Adipocyte (in vitro differentiated cells): Measurements from ENCODE around the gene HELZ.
"Not testable (repeated sequence)": the region's sequence is repeated elsewhere in the genome, so short reads cannot be mapped to it uniquely, and the experiment has no call there.

Experiments
- DNase-seq: peaks from one replicate; pipeline ENCODE4 v3.0.0-alpha.2; 2015; ENCODE audit warnings: low read depth
- H3K27me3 ChIP-seq: replicated peaks from 2 replicates; pipeline ENCODE4 v1.7.0; 2013; ENCODE audit warnings: mild to moderate bottlenecking, low read length, moderate library complexity; ENCODE audit not compliant: control insufficient read depth, insufficient read depth
- H3K36me3 ChIP-seq: 2 replicates; pipeline ENCODE4 v1.7.0; 2013; ENCODE audit warnings: low read length, mild to moderate bottlenecking, moderate library complexity; ENCODE audit not compliant: control insufficient read depth, insufficient read depth, severe bottlenecking
- H3K4me1 ChIP-seq: 2 replicates; pipeline ENCODE4 v1.7.0; 2013; ENCODE audit warnings: mild to moderate bottlenecking, low read length, moderate library complexity; ENCODE audit not compliant: control insufficient read depth, insufficient read depth
- H3K4me3 ChIP-seq: 2 replicates; pipeline ENCODE4 v1.7.0; 2013; ENCODE audit warnings: mild to moderate bottlenecking, low read length, moderate library complexity
- H3K9ac ChIP-seq: 2 replicates; pipeline ENCODE4 v1.7.0; 2013; ENCODE audit warnings: mild to moderate bottlenecking, low read length, moderate library complexity
- H3K9me3 ChIP-seq: 2 replicates; pipeline ENCODE4 v1.7.0; 2013; ENCODE audit warnings: mild to moderate bottlenecking, low read length, moderate library complexity; ENCODE audit not compliant: control insufficient read depth

HELZ gene

DNA sequence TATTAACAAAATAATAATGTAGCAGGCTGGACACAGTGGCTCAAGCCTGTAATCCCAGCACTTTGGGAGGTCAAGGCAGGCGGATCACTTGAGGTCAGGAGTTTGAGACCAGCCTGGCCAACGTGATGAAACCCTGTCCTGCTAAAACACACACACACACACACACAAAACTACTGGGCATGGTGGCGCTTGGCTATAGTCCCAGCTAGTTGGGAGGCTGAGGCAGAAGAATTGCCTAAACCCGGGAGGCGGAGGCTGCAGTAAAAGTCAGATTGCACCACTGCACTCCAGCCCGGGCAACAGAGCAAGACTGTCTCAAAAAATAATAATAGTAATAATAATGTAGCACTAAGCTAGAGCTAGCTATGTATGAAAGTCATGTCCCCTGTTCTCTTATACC is 118.5 kb downstream of the HELZ start:
- not testable (repeated sequence) for H3K4me3 ChIP-seq, H3K9me3 ChIP-seq, DNase-seq, H3K27me3 ChIP-seq, H3K9ac ChIP-seq
- Histone ChIP-seq H3K4me1 (peaks cover 30% of the 10 kb centered on the region), H3K36me3 (peaks cover 39% of the 10 kb centered on the region)

DNA sequence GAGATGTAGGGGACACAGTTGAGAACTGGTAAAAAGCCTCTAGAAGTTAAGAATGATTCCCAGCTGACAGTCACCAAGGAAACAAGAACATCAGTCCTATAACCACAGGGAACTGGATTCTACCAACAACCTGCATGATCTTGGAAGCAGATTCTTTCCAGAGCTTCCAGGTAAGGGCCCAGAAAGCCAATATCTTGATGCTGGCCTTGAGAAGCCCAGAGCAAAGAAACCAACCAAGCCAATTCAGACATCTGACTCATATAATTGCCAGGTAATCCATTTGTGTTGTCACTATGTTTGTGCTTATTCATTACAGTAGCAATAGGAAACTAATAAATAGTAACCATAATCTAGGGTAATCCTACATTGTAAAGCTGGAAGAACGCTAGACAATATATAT is 119.1 kb downstream of the HELZ start:
- no peaks in the 10 kb centered on the region for H3K9me3 ChIP-seq
- H3K27me3 ChIP-seq = no peaks in the 10 kb centered on the region
- no peak overlapping the region for H3K4me3 ChIP-seq
- H3K36me3 ChIP-seq = peaks cover 39% of the 10 kb centered on the region
- DNase-seq = no peak
- peaks cover 35% of the 10 kb centered on the region for H3K4me1 ChIP-seq
- no peak overlapping the region for H3K9ac ChIP-seq

DNA sequence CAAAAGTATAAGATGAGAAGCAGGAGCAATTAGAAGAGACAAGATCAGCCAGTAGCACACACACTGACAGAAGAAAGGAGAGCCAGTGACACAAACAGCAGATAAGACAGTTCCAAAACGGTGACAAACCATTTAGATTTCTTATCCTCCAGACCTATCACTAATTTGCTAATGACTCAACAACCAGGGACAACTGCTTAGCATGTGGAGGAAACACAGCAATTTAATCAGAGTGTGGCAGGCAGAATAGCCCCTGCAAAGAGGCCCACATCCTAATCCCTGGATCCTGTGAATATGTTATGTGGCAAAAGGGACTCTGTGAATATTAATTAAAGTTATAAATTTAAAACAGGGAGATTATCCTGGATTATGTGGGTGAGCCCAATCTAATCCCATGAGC is 119.6 kb downstream of the HELZ start:
- H3K4me3 ChIP-seq = no peak overlapping the region
- H3K9ac ChIP-seq = no peak overlapping the region
- H3K27me3 ChIP-seq = no peaks in the 10 kb centered on the region
- peaks cover 40% of the 10 kb centered on the region for H3K4me1 ChIP-seq
- H3K9me3 ChIP-seq = no peaks in the 10 kb centered on the region
- peaks cover 42% of the 10 kb centered on the region for H3K36me3 ChIP-seq
- DNase-seq = no peak

DNA sequence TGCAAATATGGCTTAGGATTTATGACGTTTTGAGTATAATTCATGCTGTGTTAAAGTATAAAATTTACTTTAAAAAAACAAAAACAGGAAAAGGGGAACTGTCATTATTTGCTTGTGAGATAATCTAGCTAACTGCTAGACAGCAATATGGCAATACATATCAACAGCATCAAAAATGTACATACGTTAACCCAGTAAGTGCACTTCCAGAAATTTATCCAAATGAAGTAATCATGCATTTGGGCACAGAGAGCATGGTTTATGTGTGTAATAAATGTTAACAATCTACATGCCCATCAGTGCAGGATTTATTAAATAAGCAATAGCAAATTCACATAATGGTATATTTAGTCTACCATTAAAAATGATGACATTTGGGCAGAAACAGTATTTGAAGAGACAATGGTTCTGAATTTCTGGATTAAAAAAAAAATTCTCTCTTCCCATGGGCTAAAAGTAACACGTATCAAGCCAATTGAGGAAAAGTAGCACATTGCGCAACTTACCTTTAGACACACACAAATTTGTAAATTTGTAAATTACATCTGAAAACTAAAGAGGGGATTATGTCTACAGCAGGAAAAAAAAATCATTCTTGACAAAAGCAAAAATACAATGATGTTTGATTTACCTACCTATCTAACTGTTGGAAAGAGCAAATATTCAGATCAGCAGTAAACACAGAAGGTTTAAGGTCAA is 120.4 kb downstream of the HELZ start:
- peaks cover 42% of the 10 kb centered on the region for H3K4me1 ChIP-seq
- no peaks in the 10 kb centered on the region for H3K9me3 ChIP-seq
- peaks cover 48% of the 10 kb centered on the region for H3K36me3 ChIP-seq
- DNase-seq = no peak
- no peak overlapping the region for H3K4me3 ChIP-seq
- no peaks in the 10 kb centered on the region for H3K27me3 ChIP-seq
- H3K9ac ChIP-seq = no peak overlapping the region

DNA sequence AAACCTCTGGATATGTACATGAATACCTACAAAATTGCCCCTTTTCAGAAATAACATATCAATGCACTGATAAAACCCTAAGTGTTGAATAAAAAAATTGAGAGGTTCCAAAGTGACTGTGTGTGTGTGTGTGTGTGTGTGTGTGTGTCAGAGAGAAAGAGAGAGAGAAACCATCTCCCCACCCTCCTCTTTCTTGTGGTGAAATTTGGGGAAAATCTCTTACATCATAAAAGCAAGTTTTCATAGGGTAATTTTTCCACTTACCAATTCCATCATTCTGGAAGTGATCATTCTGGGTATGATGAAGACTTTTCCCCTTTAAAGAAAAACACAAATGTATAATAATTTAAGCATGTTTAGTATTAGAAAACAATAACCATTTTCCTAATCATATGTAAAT is 121.3 kb downstream of the HELZ start:
- Histone ChIP-seq H3K9me3 (no peaks in the 10 kb centered on the region), H3K36me3 (peaks cover 57% of the 10 kb centered on the region), H3K9ac (no peak overlapping the region), H3K27me3 (no peaks in the 10 kb centered on the region), H3K4me3 (no peak overlapping the region), H3K4me1 (peaks cover 42% of the 10 kb centered on the region)
- DNase-seq = no peak

DNA sequence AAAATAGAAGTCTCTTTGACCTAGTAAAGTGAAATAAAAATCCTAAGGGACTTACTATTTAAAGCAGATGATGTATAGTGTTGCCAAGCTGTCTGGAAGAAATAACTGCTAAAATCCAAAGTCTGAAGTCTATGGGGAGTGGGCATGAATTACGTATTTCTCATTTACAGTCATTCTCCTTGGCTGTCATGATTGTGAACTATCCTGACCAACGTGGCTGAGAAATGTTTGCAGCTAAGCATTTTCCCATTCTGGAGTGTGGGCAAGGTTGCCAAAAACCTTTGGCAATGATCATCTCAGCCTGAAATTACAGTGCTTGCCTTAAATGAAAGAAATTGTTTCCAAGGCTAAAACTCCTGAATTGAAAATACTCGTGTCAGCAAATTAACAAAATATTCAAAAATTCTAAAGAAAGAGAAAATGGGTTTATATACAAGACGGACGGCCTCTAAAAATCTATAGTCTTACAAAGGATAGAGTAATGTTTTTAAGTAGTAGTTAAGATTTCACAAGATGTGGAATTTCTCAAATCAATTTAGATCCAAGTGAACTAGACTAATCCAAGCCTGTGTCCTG is 123.6 kb downstream of the HELZ start:
- Histone ChIP-seq H3K9ac (peak overlapping the region; percentile 64), H3K4me3 (peak overlapping the region; percentile 8), H3K36me3 (peaks cover 57% of the 10 kb centered on the region), H3K27me3 (no peaks in the 10 kb centered on the region), H3K9me3 (peaks cover 9% of the 10 kb centered on the region), H3K4me1 (peaks cover 42% of the 10 kb centered on the region)
- no peak for DNase-seq

DNA sequence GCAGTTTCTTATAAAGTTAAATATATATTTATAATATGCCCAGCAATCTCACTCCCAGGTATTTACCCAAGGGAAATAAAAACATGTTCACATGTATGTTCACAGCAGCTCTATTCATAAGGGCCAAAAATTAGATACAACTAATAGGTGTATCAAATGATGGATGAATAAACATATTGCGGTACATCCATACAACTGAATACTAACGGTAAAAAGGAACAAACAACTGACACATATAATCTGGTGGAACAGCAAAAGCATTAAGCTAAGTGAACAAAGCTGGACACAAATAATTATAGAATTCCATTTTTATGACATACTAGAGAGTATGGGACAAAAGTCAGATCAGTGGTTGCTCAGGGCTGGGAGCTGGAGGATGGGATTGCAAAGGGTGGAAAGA is 125.9 kb downstream of the HELZ start:
- peaks cover 35% of the 10 kb centered on the region for H3K4me1 ChIP-seq
- DNase-seq = no peak
- H3K4me3 ChIP-seq = no peak overlapping the region
- H3K27me3 ChIP-seq = no peaks in the 10 kb centered on the region
- no peak overlapping the region for H3K9ac ChIP-seq
- H3K9me3 ChIP-seq = peaks cover 15% of the 10 kb centered on the region
- H3K36me3 ChIP-seq = peaks cover 67% of the 10 kb centered on the region

DNA sequence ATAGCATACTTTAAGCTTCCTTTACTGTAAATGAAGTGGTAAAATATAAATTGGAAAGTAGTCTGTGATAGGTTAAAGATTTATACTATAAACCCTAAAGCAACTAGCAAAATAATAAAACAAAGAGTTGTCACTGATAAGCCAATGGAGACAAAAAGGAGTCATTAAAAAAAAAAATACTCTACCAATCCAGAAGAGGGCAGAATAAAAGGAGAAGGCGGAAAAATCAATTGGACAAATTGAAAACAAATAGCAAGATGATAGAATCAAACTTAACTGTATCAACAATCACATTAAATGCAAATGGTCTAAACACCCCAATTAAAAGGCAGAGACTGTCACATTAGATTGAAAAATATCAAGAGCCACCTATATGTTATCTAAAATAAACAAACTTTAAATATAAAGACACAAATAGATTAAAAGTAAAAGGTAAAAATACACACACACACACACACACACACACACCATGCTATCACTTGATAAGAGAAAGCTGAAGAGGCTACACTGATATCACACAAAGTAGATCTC is 128.9 kb downstream of the HELZ start:
- Histone ChIP-seq H3K9me3 (peaks cover 15% of the 10 kb centered on the region), H3K36me3 (peaks cover 84% of the 10 kb centered on the region)
- DNase-seq = no peak

DNA sequence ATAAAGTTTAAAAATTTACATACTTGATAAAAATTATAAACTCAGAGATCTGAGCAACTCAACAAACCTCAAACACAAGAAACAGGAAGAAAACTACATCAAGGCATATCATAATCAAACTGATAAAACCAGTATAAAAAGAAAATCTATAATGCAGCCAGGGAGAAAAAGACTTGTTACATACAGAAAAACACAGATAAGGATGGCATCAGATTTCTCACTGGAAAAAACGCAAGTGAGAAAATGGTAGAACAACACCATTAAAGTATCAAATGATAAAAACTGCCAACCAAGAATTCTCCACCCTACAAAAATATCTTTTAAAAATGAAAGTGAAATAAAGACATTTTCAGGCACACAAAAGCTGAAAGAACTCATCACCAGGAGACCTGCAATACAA is 129.6 kb downstream of the HELZ start:
- no peak for DNase-seq
- no peak overlapping the region for H3K4me3 ChIP-seq
- H3K36me3 ChIP-seq = peaks cover 88% of the 10 kb centered on the region
- peaks cover 15% of the 10 kb centered on the region for H3K9me3 ChIP-seq
- no peaks in the 10 kb centered on the region for H3K27me3 ChIP-seq
- peaks cover 2% of the 10 kb centered on the region for H3K4me1 ChIP-seq
- H3K9ac ChIP-seq = no peak overlapping the region

More for the DNA sequence above, 128.9 kb downstream of the HELZ start:
- no peaks in the 10 kb centered on the region for H3K27me3 ChIP-seq
- H3K9ac ChIP-seq = no peak overlapping the region
- peaks cover 9% of the 10 kb centered on the region for H3K4me1 ChIP-seq
- no peak overlapping the region for H3K4me3 ChIP-seq

DNA sequence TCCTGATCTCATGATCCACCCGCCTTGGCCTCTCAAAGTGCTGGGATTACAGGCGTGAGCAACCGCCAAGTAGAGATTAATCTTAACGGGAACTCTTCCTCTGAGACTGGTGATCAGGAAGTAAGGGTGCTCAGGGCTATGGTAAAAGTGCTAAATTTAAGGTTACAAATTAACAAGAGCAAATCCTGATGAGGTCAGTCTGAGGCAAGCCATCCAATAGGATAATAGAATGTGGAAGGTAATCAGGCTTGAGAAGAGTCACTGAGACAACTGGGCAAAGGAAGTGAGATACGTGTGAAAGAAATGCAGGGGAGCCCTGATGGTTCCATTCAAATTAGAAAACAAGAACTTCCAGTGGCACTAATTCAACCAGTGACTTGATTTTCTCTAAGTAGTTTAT is 131.5 kb downstream of the HELZ start:
- DNase-seq = no peak
- H3K36me3 ChIP-seq = peaks cover 84% of the 10 kb centered on the region

DNA sequence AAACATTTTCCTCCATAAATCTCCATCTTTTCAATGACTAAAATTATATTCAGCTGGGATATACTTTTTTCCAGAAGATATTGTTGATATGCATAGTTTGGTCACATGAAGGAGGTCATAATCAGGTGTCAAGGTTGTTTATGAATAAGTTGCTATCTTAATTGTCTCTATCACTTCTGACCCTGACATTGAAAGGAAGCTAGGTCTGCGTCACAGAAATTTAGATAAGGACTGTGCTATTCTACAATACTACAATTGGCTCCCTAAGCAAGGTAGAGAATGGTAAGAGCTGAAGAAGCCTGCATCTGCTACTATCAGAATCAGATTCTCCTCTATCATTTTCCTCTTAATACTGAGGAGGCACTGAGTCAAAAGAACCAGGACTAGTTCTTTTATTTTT is 133.2 kb downstream of the HELZ start:
- no peak overlapping the region for H3K4me3 ChIP-seq
- no peak for DNase-seq
- peaks cover 10% of the 10 kb centered on the region for H3K9me3 ChIP-seq
- H3K27me3 ChIP-seq = no peaks in the 10 kb centered on the region
- H3K9ac ChIP-seq = no peak overlapping the region
- no peaks in the 10 kb centered on the region for H3K4me1 ChIP-seq
- peaks cover 87% of the 10 kb centered on the region for H3K36me3 ChIP-seq

More for the DNA sequence above, 131.5 kb downstream of the HELZ start:
- Histone ChIP-seq H3K27me3 (no peaks in the 10 kb centered on the region), H3K4me1 (no peaks in the 10 kb centered on the region), H3K9me3 (peaks cover 15% of the 10 kb centered on the region), H3K4me3 (no peak overlapping the region), H3K9ac (no peak overlapping the region)
